KOPT-K1 (cell line): ENCODE results near the gene PPP1R9B.

Experiments used
- H3K27ac ChIP-seq: fragments of 200-600 bp; sonication (generic); 2 replicates; pipeline ENCODE4 v1.5.1; 2016; ENCODE audit warnings: antibody characterized with exemption, mild to moderate bottlenecking, low read depth, low read length; ENCODE audit not compliant: poor library complexity, severe bottlenecking
- H3K36me3 ChIP-seq: fragments of 200-600 bp; sonication (generic); 2 replicates; pipeline ENCODE4 v1.5.1; 2017; ENCODE audit warnings: antibody characterized with exemption, mild to moderate bottlenecking, low read length, moderate library complexity; ENCODE audit not compliant: insufficient read depth
- H3K9me3 ChIP-seq: fragments of 200-600 bp; sonication (generic); 2 replicates; pipeline ENCODE4 v1.5.1; 2017; ENCODE audit warnings: antibody characterized with exemption, low read length, mild to moderate bottlenecking; ENCODE audit not compliant: insufficient read depth, poor library complexity, severe bottlenecking

PPP1R9B gene

DNA sequence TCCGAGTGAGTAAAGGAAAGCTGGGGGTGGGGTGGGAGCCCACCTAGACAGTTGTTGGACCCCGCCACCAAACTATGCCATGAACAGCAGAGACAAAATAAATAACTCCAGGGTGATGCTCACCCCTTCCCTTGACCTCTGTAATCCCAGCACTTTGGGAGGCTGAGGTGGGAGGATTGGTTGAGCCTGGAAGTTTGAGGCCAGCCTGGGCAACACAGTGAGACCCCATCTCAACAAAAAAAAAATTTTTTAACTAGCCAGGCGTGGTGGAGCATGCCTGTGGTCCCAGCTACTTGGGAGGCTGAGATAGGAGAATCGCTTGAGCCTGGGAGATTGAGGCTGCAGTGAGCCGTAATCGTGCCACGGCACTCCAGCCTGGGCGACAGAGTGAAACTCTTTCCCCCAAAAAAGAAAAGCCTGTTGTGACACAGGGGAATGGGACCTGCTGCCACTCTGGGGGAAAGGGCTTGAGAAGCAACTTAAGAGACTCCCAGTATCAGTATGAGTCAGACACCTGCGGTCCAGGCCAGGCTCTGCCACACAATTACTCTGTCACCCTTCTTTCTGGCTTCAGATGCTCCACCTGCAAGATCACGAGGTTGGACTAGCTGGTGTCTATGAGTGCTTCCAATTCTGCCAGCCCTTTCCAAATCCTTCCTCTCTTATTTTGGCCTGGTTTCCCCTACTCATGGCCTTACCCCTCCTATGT is 20.3 kb upstream of the PPP1R9B start:
- no peaks in the 10 kb centered on the region for H3K9me3 ChIP-seq
- H3K36me3 ChIP-seq = no peaks in the 10 kb centered on the region
- H3K27ac ChIP-seq = no peak overlapping the region

DNA sequence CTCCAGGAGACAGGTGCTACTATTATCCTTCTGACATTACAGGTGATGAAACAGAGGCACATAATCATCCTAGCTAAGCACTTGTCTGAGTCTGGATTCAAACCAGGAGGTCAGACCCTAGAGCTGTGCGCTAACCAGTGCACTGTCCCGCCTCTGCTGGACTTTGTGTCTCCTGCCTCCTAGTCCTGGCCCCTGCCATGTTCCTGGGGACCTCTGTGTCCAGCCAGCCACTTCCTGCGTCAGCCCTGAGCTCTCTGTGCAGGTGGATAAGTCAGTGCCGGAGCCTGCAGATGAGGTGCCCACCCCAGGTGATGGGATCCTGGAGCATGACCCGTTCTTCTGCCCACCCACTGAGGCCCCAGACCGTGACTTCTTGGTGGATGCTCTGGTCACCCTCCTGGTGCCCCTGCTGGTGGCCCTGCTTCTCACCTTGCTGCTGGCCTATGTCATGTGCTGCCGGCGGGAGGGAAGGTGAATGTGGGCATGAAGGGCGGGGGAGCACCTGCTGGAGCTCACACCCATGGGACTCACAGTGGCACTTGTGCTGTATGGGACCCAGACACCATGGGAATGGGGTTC is 19.5 kb upstream of the PPP1R9B start:
- Histone ChIP-seq H3K9me3 (no peaks in the 10 kb centered on the region), H3K36me3 (no peaks in the 10 kb centered on the region), H3K27ac (no peak overlapping the region)

DNA sequence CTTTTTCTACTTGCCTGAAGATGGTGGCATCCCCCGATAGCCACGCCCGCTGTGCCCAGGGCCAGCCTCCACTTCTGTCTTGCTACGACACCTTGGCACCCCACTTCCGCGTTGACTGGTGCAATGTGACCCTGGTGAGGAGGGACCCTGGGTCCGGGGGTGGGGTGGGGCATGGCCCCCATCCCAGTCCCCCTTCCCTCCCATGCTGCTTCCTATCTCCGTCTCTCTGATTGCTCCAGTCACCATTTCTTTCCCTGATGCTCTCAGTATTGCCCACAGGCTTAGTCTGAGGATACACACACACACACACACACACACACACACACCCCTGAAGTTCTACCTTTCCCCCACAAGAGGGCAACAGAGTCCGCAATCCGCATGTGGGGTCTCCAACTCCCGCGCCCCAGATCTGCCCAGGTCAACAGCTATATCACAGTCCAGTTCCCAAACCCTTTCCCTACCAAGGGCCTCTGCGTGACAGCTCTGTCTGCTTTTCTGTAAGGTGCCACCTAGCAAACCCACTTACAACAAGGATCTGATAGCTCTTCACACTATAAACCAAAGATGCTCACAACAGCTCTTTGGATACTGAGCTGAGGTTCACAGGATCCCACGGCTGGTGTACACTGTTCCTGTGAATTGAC is 18.8 kb upstream of the PPP1R9B start:
- Histone ChIP-seq H3K36me3 (no peaks in the 10 kb centered on the region), H3K27ac (no peak overlapping the region), H3K9me3 (no peaks in the 10 kb centered on the region)

DNA sequence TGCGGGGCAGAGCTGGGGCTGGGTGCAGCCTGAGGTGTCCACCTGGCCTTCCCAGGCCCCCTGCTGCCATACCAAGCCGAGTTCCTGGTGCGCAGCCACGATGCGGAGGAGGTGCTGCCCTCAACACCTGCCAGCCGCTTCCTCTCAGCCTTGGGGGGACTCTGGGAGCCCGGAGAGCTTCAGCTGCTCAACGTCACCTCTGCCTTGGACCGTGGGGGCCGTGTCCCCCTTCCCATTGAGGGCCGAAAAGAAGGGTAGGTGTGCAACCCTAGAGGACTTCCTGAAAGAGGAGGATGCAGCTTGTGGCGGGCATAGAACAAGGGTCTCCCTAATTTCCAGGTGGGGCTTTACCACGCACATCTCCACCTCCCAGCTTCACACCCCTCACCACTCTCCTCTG is 17.8 kb upstream of the PPP1R9B start:
- Histone ChIP-seq H3K27ac (no peak overlapping the region), H3K36me3 (no peaks in the 10 kb centered on the region), H3K9me3 (no peaks in the 10 kb centered on the region)

DNA sequence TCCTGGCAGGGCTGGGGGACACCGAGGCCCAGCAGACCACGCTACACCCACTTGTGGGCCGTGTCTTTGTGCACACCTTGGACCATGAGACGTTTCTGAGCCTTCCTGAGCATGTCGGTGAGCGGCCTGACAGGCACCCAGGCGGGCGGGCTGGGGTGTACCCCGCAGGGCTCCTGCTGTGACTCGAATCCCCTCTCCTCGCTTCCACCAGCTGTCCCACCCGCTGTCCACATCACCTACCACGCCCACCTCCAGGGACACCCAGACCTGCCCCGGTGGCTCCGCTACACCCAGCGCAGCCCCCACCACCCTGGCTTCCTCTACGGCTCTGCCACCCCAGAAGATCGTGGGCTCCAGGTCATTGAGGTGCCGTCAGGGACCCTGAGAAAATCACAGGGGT is 16.9 kb upstream of the PPP1R9B start:
- Histone ChIP-seq H3K27ac (no peak overlapping the region), H3K9me3 (no peaks in the 10 kb centered on the region), H3K36me3 (no peaks in the 10 kb centered on the region)

DNA sequence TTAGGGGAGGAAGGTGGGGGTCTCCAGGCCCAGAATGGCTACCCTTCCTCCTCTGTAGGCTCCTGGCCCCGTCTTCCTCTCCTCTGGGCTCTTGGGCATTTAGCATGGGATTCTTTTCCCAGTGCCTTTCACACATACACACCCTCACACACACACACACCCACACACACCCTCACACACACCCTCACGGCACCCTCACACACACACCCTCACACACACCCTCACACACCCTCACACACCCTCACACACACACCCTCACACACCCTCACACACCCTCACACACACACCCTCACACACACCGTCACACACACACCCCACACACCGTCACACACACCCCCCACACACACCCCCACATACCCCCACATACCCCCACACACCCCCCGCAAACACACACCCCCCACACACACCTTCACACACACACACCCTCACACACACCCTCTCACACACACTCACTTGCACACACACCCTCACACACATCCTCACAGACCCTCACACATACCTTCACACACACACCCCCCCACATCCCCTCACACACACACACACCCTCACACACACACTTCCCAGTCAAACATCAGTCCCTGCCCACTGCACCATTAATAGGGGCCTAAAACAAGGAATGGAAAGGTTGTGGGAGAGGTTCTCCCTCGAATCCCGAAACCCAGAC is 16.2 kb upstream of the PPP1R9B start:
- Histone ChIP-seq H3K36me3 (no peaks in the 10 kb centered on the region), H3K27ac (no peak overlapping the region), H3K9me3 (no peaks in the 10 kb centered on the region)

DNA sequence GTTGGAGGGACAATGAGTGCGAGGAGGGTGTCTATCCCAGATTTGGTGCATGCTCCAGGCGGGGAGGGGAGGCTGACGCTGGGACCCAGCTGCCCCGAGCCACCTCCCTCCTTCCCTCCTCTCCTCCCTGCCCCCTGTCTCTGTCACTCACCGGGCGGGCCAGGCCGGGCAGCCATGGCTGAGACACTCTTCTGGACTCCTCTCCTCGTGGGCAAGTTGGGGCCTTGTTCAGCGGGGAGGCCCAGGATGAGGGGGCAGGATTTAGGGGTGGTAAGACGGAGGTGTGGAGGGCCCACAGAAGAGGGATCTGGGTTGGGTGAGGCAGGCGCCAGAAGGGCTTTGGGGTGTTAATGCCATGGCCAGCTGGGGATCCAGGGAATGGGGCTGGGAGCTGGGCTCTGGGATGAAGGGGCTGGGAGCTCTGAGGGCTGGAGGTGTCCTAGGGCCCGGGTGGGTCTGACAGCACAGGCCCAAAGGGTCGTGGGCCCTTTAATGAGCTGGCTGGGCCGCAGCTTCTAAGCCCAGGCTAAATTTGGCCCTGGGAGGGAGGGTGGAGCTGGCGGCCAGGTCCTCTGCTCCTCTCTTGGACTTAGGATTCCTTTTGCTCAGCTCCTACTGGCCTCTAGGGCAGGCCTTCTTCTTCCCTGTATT is 15.5 kb upstream of the PPP1R9B start, which contains the start of gene SGCA:
SGCA (plus strand) TSS at position 139 of the 651 bp plus-strand sequence; CDS start at position 175, 36 bp downstream.
- Histone ChIP-seq H3K27ac (no peak within 1 kb of the TSS), H3K9me3 (no peaks in the 10 kb centered on the region), H3K36me3 (no peaks in the 10 kb centered on the region)

DNA sequence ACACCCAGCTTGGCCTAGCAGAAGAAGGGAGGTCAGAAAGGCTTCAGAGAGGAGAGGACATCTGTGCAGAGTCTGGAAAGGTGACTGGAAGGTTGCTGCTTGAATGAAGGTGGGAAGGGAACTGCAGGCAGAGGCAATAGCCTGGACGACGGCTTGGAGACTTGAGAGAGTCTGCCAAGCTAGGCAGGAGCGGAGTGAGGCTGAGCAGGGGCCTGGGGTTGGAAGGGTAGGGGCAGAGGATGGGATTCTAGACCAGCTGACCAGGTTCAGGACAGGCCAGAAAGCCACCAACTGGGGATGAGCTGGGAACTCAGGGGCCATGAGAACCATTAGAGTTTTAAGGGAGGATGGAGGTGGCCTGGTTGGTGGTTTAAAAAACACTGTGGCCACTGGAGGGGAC is 15.0 kb upstream of the PPP1R9B start:
- H3K27ac ChIP-seq = no peak overlapping the region
- H3K36me3 ChIP-seq = no peaks in the 10 kb centered on the region
- no peaks in the 10 kb centered on the region for H3K9me3 ChIP-seq

DNA sequence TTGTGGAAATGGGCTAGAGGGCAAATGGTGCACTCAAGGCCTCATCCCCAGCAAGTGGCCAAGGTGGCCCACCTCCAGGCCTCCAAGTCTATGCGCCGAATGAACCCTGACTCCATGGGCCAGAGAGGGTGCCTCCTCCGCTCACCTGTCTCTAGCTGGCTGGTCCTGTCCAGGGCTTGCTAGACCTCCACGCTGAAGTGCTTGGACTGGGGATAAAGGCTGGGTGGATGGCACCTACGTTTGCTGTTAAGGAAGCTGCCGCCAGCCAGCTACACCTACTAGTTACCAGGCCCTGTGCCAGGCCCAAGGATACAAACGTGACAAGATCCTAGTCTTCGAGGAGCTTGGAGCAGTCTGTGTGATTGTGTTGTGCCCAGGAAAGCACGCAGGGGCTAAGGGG is 14.6 kb upstream of the PPP1R9B start:
- Histone ChIP-seq H3K36me3 (no peaks in the 10 kb centered on the region), H3K9me3 (no peaks in the 10 kb centered on the region), H3K27ac (no peak overlapping the region)

DNA sequence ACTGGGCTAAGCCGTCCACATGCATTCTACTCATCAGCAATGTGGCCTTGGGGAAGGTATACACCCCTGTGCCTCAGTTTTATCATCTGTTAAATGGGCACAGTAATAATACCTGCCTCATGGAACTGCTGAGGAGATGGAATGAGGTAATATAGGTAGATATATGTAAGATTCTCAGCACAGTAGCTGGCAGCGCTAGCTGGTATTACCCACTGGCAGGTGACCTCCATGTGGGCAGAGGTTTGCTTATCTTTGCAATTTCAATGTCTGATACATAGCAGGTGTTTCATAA is 14.2 kb upstream of the PPP1R9B start:
- Histone ChIP-seq H3K9me3 (no peaks in the 10 kb centered on the region), H3K27ac (no peak overlapping the region), H3K36me3 (no peaks in the 10 kb centered on the region)

DNA sequence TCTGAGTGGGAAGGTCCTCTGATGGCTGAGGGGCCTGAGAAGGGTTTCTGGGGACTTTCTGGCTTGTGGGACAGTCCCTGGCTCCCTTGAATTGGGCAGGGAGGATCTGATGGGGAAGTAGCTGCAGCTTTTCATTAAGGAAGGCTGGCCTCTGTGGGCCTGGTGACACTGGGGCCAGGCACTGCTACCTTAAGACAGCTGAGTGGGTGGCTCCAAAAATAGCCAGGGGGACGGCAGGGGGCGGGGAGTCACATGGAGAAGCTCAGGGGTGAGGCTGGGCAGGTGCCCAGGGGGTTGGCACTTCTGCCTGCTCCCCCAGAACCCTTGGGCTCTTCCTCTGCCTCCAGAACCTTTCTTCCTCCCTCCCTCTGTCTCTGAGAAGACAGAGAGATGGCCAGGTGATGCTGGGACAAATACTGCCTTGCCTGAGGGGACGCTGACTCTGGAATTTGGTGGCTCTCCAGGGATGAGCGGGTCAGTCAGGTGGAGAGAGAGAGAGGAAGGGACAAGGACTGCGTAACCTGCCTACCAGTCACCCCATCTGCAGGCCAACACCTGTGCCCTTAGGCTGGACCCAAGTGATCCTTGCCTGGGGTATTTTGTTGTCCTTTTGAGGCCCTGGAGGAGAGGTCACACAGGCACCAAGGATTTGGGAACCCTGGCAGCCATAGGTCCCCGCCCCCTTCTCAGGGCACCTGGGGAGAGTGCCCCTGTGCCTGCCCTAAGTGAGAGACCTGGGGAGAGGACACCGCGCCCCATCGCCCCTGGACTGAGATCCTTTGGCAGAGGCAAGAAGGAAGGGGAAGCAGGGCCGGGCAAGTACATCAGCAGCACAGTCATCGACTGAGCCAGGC is 13.6 kb upstream of the PPP1R9B start:
- H3K27ac ChIP-seq = no peak overlapping the region
- H3K9me3 ChIP-seq = no peaks in the 10 kb centered on the region
- H3K36me3 ChIP-seq = no peaks in the 10 kb centered on the region

DNA sequence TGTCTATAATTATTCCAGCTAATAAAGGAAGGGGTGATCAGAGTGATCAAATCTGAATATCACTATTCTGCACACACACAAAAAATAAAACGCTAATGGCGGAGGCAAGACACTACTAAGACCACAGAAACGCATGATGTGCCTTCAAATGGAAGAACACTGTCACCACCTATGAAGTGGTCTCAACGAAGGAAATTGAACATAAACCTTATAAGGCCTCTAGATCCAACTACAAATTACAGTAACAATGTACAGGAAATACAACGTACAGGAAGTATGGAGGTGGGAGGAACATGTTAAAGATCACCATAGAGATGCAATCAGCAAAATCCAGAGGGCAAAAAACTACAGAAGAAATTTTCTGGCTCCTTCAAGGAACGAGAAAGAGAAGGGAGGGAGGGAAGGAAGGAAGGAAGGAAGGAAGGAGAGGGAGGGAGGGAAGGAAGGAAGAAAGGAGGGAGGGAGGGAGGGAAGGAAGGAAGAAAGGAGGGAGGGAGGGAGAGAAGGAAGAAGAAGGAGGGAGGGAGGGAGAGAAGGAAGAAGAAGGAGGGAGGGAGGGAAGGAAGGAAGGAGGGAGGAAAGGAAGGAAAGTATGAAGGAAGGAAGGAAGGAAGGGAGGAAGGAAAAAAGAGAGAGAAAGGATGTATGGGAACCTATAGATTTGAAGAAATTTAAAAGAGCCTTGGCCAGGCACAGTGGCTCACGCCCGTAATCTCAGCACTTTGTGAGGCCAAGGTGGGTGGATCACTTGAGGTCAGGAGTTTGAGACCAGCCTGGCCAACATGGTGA is 12.2 kb upstream of the PPP1R9B start:
- no peaks in the 10 kb centered on the region for H3K9me3 ChIP-seq
- H3K36me3 ChIP-seq = no peaks in the 10 kb centered on the region
- no peak overlapping the region for H3K27ac ChIP-seq

DNA sequence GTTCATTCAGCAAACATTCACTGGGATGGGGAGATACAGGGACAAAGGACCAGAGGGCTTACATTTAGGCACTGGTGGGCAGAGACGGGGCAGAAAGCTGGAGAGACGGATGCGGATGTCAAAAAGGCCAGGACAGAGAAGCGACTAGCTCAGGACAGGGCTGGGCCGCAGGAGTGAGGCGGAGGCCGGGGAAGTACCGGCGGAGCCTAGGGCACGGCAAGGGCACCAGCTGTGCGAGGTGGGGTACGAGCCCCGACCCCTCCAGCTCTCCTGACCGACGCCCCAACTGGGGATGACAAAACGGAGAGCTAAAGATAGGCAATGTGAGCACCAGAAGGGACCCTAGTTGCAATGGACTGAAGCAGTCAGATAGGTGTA is 11.4 kb upstream of the PPP1R9B start:
- Histone ChIP-seq H3K36me3 (no peaks in the 10 kb centered on the region), H3K27ac (no peak overlapping the region), H3K9me3 (no peaks in the 10 kb centered on the region)
